ENCODE data around the gene GYS2. TPM values are rescaled to one million over a fixed set of nuclear protein-coding genes. Genes with fewer than 3 reads are reported as not detected.

Gene GYS2
- total and polyA plus RNA-seq, 2 of the 4 experiments (the other 2 are of a cell fraction) = not detected

GRCh38 chr12:21528953-21529352, 75.7 kb downstream of the GYS2 start:
- Histone ChIP-seq H3K9me3 (ENCODE audit: control insufficient read depth, insufficient read depth, low read length) (no peaks in the 10 kb centered on the region), H3K9me1 (ENCODE audit: insufficient read depth, low read length) (no peaks in the 10 kb centered on the region), H3K4me2 (ENCODE audit: low read depth, low read length) (no peak overlapping the region), H3K4me3 (ENCODE audit: insufficient read depth, low read depth, low read length) (no peak overlapping the region), H3K4ac (ENCODE audit: low read depth, low read length) (no peak overlapping the region), H2BK15ac (ENCODE audit: low read depth, low read length) (no peak overlapping the region), H4K91ac (ENCODE audit: insufficient read depth, low read depth, low read length) (no peak overlapping the region), H3K56ac (ENCODE audit: extremely low read depth, insufficient read depth, low read length) (no peak overlapping the region), H3K23ac (ENCODE audit: low read depth, low read length) (no peak overlapping the region), H2AK9ac (replicated peaks; ENCODE audit: low read depth, low read length, poor library complexity) (no peak overlapping the region), H2AK5ac (ENCODE audit: low read depth, low read length) (no peak overlapping the region), H4K5ac (ENCODE audit: low read depth, low read length) (no peak overlapping the region), H3K9ac (ENCODE audit: low read depth, low read length) (no peak overlapping the region), H3K18ac (ENCODE audit: low read depth, low read length) (no peak overlapping the region), H3K79me1 (ENCODE audit: low read depth in 1 of 2, low read length in 2 of 2) (no peaks in the 10 kb centered on the region), H3K14ac (replicated peaks; ENCODE audit: low read depth, low read length) (no peak overlapping the region), H2AFZ (replicated peaks; ENCODE audit: low read length, poor library complexity) (no peak overlapping the region), H3K27me3 (ENCODE audit: control insufficient read depth, insufficient read depth, low read length) (peaks cover 17% of the 10 kb centered on the region), H3K36me3 (ENCODE audit: control insufficient read depth, insufficient read depth, low read length) (no peaks in the 10 kb centered on the region), H2BK20ac (ENCODE audit: low read depth, low read length) (no peak overlapping the region), H2BK5ac (ENCODE audit: low read depth, low read length, poor library complexity, severe bottlenecking) (no peak overlapping the region), H4K20me1 (ENCODE audit: insufficient read depth, low read length) (no peaks in the 10 kb centered on the region), H3K4me1 (ENCODE audit: control insufficient read depth, insufficient read depth, low read length) (no peaks in the 10 kb centered on the region), H2BK120ac (ENCODE audit: low read depth, low read length) (no peak overlapping the region), H3K27ac (ENCODE audit: insufficient read depth, low read length) (no peak overlapping the region), H4K8ac (ENCODE audit: low read depth in 2 of 2, low read length in 2 of 2) (no peak overlapping the region)
- intact Hi-C loops (cut with micrococcal nuclease) = no loop called here
- no peak for TF ChIP-seq USF2 (IDR thresholded peaks at IDR 0.05; ENCODE audit: low read depth, low read length)
- TF ChIP-seq MAZ (IDR thresholded peaks at IDR 0.05; ENCODE audit: borderline replicate concordance, low read depth, low read length) = no peak
- TF ChIP-seq RAD21 (IDR thresholded peaks at IDR 0.05; ENCODE audit: low read length) = no peak
- TF ChIP-seq, protein P1, sequence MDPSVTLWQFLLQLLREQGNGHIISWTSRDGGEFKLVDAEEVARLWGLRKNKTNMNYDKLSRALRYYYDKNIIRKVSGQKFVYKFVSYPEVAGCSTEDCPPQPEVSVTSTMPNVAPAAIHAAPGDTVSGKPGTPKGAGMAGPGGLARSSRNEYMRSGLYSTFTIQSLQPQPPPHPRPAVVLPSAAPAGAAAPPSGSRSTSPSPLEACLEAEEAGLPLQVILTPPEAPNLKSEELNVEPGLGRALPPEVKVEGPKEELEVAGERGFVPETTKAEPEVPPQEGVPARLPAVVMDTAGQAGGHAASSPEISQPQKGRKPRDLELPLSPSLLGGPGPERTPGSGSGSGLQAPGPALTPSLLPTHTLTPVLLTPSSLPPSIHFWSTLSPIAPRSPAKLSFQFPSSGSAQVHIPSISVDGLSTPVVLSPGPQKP (IDR thresholded peaks at IDR 0.05; ENCODE audit: borderline replicate concordance, low read depth, low read length) = no peak
- TF ChIP-seq CEBPB (IDR thresholded peaks at IDR 0.05; ENCODE audit: low read depth, low read length) = no peak
- no TSS peak for BruUV-seq (replicated peaks)
- dilution Hi-C loops (cut with HindIII; ENCODE audit: low sequenced_read_pairs, unreplicated experiment) = no loop called here
- CTCF ChIA-PET = no interaction called here
- POLR2A ChIA-PET (ENCODE audit: unreplicated experiment) = no interaction called here
- 60% methylated on average over 4 of the region's 5 CpGs; no CpG with 5 or more reads in 1 of the 2 experiments for WGBS, 2 experiments (ENCODE audit: extremely low coverage in 2 of 2, insufficient read length in 1 of 2)
- in situ Hi-C loops (cut with MboI; ENCODE audit: low sequenced_read_pairs) = no loop called here
- no peak for ATAC-seq (ENCODE audit: low read depth)
- DNase-seq = no peak

Data from IMR-90 (cell line).